Panc1 (cell line): Measurements from ENCODE around the gene MLNR. TPM values are rescaled to one million over a fixed set of nuclear protein-coding genes. Genes with fewer than 3 reads are reported as not detected.

Source experiments
- ATAC-seq: fragments of 200-7000 bp; cut with Tn5 transposase; 2 replicates; pipeline ENCODE4 v1.9.1; 2020; ENCODE audit warnings: mild to moderate bottlenecking, moderate library complexity
- BruUV-seq: library from RNA; stranded (reverse); fragments of 400-500 nt; replicated peaks from 2 replicates; lab custom pipeline; 2021; lab: Mats Ljungman, UMichigan
- CTCF ChIA-PET: fragments of 300-600 bp; sonication (Branson Sonifier 250); formaldehyde crosslinking; loops from one replicate; lab custom pipeline; 2022; ENCODE audit warnings: antibody characterized with exemption; lab: Charles Lee
- POLR2A ChIA-PET: fragments of 300-600 bp; sonication (Branson Sonifier 250); formaldehyde crosslinking; loops from one replicate; lab custom pipeline; 2022; ENCODE audit warnings: antibody characterized with exemption; lab: Charles Lee
- DNase-seq: peaks from one replicate; pipeline ENCODE4 v3.0.0-alpha.2; 2010; ENCODE audit warnings: low read depth, low spot score
- H3K27ac ChIP-seq: 2 replicates; pipeline ENCODE4 v1.5.1; 2011; ENCODE audit warnings: mild to moderate bottlenecking, low read length, inconsistent platforms
- H3K27me3 ChIP-seq: fragments of 200-500 bp; sonication (Bioruptor generic); 2 replicates; pipeline ENCODE4 v1.6.0; 2014; ENCODE audit warnings: low read length, inconsistent platforms; ENCODE audit not compliant: control insufficient read depth, insufficient read depth
- H3K36me3 ChIP-seq: fragments of 200-500 bp; sonication (Bioruptor generic); 2 replicates; pipeline ENCODE4 v1.5.1; 2014; ENCODE audit warnings: inconsistent platforms, mild to moderate bottlenecking, low read length, moderate library complexity; ENCODE audit not compliant: control insufficient read depth, insufficient read depth
- H3K4me1 ChIP-seq: 2 replicates; pipeline ENCODE4 v1.5.1; 2011; ENCODE audit warnings: inconsistent platforms, mild to moderate bottlenecking, low read length, moderate library complexity; ENCODE audit not compliant: control insufficient read depth, insufficient read depth
- H3K4me3 ChIP-seq, 2 experiments: 2 replicates each; pipeline ENCODE4 v1.5.1; 2011 to 2012; ENCODE audit warnings: low read depth in 2 of 2, low read length in 2 of 2, mild to moderate bottlenecking in 2 of 2, inconsistent platforms in 1 of 2, moderate library complexity in 1 of 2
- H3K9me3 ChIP-seq: fragments of 200-500 bp; sonication (Bioruptor generic); 2 replicates; pipeline ENCODE4 v1.5.1; 2014; ENCODE audit warnings: low read depth, mild to moderate bottlenecking, inconsistent platforms, low read length, moderate library complexity; ENCODE audit not compliant: control insufficient read depth, insufficient read depth
- in situ Hi-C: cut with HindIII; loops from 2 replicates; pipeline ENCODE4 v1.10.0; 2016; ENCODE audit warnings: low sequenced_read_pairs, low pct_unique_long_range_greater_than_20kb
- intact Hi-C: fragments of 100-400 bp; cut with micrococcal nuclease; formaldehyde crosslinking; loops from one replicate; pipeline ENCODE4 v1.10.0; 2022; ENCODE audit not compliant: unreplicated experiment
- total RNA-seq: library from RNA; stranded (reverse); gene quantifications from one replicate; pipeline ENCODE4 v1.2.1, GENCODE V29; 2021; ENCODE audit not compliant: unreplicated experiment
- TF ChIP-seq, protein P1 (sequence below), 2 experiments: IDR thresholded peaks; 2 replicates each; pipeline ENCODE4 v1.6.1; 2011 to 2012; ENCODE audit warnings: low read depth in 2 of 2, control low read depth in 1 of 2, low read length in 1 of 2, mild to moderate bottlenecking in 1 of 2, moderate library complexity in 1 of 2; ENCODE audit not compliant: insufficient read depth in 1 of 2
- TF ChIP-seq, protein P2 (sequence below): fragments of 450-650 bp; IDR thresholded peaks from 2 replicates; pipeline ENCODE4 v1.5.1; 2017; ENCODE audit warnings: mild to moderate bottlenecking

MLNR gene
- total RNA-seq, 1 experiment from 2014 or later, result 0.62 TPM

DNA sequence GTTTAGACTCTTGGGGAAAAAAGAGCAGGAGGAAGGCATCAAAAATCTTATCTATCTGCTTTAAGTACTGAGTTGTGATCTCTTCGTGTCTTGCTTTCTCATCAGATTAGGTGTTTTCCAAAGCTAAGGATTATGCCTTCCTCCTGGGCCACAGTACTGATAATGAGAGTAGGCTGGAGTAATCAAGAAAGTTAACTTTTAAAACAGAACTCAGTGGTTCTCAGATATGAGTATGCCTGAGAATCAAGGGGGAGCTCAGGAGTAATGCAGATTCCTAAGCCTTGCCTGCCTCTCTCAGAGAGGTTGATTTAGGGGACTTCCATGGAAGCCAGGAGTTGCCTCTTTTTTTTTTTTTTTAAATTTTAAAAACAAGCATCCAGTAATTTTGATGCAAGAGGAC, 51.1 kb downstream of the MLNR start:
- ChIA-PET CTCF (no interaction called here), POLR2A (no interaction called here)
- TF ChIP-seq, protein P1, sequence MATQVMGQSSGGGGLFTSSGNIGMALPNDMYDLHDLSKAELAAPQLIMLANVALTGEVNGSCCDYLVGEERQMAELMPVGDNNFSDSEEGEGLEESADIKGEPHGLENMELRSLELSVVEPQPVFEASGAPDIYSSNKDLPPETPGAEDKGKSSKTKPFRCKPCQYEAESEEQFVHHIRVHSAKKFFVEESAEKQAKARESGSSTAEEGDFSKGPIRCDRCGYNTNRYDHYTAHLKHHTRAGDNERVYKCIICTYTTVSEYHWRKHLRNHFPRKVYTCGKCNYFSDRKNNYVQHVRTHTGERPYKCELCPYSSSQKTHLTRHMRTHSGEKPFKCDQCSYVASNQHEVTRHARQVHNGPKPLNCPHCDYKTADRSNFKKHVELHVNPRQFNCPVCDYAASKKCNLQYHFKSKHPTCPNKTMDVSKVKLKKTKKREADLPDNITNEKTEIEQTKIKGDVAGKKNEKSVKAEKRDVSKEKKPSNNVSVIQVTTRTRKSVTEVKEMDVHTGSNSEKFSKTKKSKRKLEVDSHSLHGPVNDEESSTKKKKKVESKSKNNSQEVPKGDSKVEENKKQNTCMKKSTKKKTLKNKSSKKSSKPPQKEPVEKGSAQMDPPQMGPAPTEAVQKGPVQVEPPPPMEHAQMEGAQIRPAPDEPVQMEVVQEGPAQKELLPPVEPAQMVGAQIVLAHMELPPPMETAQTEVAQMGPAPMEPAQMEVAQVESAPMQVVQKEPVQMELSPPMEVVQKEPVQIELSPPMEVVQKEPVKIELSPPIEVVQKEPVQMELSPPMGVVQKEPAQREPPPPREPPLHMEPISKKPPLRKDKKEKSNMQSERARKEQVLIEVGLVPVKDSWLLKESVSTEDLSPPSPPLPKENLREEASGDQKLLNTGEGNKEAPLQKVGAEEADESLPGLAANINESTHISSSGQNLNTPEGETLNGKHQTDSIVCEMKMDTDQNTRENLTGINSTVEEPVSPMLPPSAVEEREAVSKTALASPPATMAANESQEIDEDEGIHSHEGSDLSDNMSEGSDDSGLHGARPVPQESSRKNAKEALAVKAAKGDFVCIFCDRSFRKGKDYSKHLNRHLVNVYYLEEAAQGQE (IDR thresholded peaks at IDR 0.05; ENCODE audit: insufficient read depth in 1 of 2, low read depth in 2 of 2, low read length in 1 of 2), result no peak
- TF ChIP-seq, protein P2, sequence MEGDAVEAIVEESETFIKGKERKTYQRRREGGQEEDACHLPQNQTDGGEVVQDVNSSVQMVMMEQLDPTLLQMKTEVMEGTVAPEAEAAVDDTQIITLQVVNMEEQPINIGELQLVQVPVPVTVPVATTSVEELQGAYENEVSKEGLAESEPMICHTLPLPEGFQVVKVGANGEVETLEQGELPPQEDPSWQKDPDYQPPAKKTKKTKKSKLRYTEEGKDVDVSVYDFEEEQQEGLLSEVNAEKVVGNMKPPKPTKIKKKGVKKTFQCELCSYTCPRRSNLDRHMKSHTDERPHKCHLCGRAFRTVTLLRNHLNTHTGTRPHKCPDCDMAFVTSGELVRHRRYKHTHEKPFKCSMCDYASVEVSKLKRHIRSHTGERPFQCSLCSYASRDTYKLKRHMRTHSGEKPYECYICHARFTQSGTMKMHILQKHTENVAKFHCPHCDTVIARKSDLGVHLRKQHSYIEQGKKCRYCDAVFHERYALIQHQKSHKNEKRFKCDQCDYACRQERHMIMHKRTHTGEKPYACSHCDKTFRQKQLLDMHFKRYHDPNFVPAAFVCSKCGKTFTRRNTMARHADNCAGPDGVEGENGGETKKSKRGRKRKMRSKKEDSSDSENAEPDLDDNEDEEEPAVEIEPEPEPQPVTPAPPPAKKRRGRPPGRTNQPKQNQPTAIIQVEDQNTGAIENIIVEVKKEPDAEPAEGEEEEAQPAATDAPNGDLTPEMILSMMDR, result no peak
- no peak overlapping the region for H3K27ac ChIP-seq
- intact Hi-C loops, result no loop called here
- DNase-seq, result no peak
- no peaks in the 10 kb centered on the region for H3K27me3 ChIP-seq
- ATAC-seq, result no peak
- no peaks in the 10 kb centered on the region for H3K36me3 ChIP-seq
- BruUV-seq, result no TSS peak
- H3K4me3 ChIP-seq, result no peak overlapping the region
- no peaks in the 10 kb centered on the region for H3K9me3 ChIP-seq
- in situ Hi-C loops, result no loop called here
- H3K4me1 ChIP-seq, result no peaks in the 10 kb centered on the region

Other genes starting within 250 kb of the MLNR start
- 24.3 TPM for gene FNDC3A, start 244.4 kb upstream of the MLNR start, total RNA-seq
- 11.8 TPM for gene CDADC1, start 27.6 kb downstream of the MLNR start, total RNA-seq
- gene CAB39L, start 223.7 kb downstream of the MLNR start, total RNA-seq, result 6.6 TPM
- 6.1 TPM for gene SETDB2, start 223.9 kb downstream of the MLNR start, total RNA-seq